Measurements from ENCODE around the gene E2F6.
"Not testable (repeated sequence)": the region's sequence is repeated elsewhere in the genome, so short reads cannot be mapped to it uniquely, and the experiment has no call there.

Gene E2F6

GRCh38 chr2:11407413-11407812 is 58.5 kb downstream of the E2F6 start:
- no peaks in the 10 kb centered on the region for H3K27me3 ChIP-seq (replicated peaks; ENCODE audit: control insufficient read depth, insufficient read depth, low read length, poor library complexity, severe bottlenecking)
- no peaks in the 10 kb centered on the region for H3K9me3 ChIP-seq (ENCODE audit: control insufficient read depth, low read length)
- H3K4me1 ChIP-seq (ENCODE audit: control insufficient read depth, insufficient read depth, low read length, poor library complexity, severe bottlenecking) = no peaks in the 10 kb centered on the region
- H3K36me3 ChIP-seq (ENCODE audit: control insufficient read depth, insufficient read depth, low read length) = no peaks in the 10 kb centered on the region
- no peak overlapping the region for H3K27ac ChIP-seq (ENCODE audit: insufficient read depth, low read length, poor library complexity, severe bottlenecking)
- DNase-seq = no peak
- no peak overlapping the region for H3K4me3 ChIP-seq (ENCODE audit: insufficient read depth, low read depth, low read length, poor library complexity, severe bottlenecking)

- H3K27ac ChIP-seq (ENCODE audit: insufficient read depth, low read length, poor library complexity, severe bottlenecking) = no peak overlapping the region
- H3K4me1 ChIP-seq (ENCODE audit: control insufficient read depth, insufficient read depth, low read length, poor library complexity, severe bottlenecking) = no peaks in the 10 kb centered on the region
Observed at GRCh38 chr2:11406958-11407381, 59.0 kb downstream of the E2F6 start.

GRCh38 chr2:11406267-11406957 is 59.5 kb downstream of the E2F6 start:
- no peak overlapping the region for H3K27ac ChIP-seq (ENCODE audit: insufficient read depth, low read length, poor library complexity, severe bottlenecking)
- H3K36me3 ChIP-seq (ENCODE audit: control insufficient read depth, insufficient read depth, low read length) = no peaks in the 10 kb centered on the region
- no peaks in the 10 kb centered on the region for H3K9me3 ChIP-seq (ENCODE audit: control insufficient read depth, low read length)
- no peaks in the 10 kb centered on the region for H3K27me3 ChIP-seq (replicated peaks; ENCODE audit: control insufficient read depth, insufficient read depth, low read length, poor library complexity, severe bottlenecking)
- DNase-seq = no peak
- H3K4me3 ChIP-seq (ENCODE audit: insufficient read depth, low read depth, low read length, poor library complexity, severe bottlenecking) = no peak overlapping the region
- H3K4me1 ChIP-seq (ENCODE audit: control insufficient read depth, insufficient read depth, low read length, poor library complexity, severe bottlenecking) = no peaks in the 10 kb centered on the region

More at GRCh38 chr2:11406958-11407381, 59.0 kb downstream of the E2F6 start:
- no peak for DNase-seq
- Histone ChIP-seq H3K9me3 (ENCODE audit: control insufficient read depth, low read length) (no peaks in the 10 kb centered on the region), H3K36me3 (ENCODE audit: control insufficient read depth, insufficient read depth, low read length) (no peaks in the 10 kb centered on the region), H3K27me3 (replicated peaks; ENCODE audit: control insufficient read depth, insufficient read depth, low read length, poor library complexity, severe bottlenecking) (no peaks in the 10 kb centered on the region), H3K4me3 (ENCODE audit: insufficient read depth, low read depth, low read length, poor library complexity, severe bottlenecking) (no peak overlapping the region)

DNA sequence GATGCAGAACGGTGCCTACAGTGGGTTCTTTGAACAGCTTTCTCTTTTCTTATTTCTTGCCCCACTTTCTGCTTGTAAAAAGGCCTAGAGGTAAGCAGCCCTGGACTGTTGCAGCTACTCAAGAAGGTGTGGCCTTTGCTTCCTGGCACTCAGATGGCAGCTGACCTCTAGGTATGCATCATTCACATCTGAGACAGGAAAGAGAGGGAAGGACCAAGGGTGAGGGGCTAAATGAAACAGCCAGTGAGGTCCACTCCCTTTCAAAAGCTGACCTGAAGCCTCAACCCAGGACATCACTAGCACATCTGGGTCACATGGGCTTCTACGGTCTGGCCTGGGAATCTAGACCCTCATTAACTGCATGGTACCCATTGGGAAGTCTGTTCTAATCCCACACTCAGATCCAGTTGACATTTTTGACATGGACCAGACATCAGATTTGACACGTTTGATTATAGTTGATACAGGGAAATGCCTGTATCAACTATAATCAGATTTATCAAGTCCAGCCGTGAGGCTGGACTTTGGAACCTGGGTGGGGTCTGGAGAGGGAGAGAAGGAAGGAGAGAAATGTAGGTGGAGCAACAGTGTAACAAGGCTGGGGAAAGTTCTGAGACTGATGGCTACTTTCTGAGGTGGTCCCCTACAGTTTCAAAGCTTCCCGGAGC is 60.2 kb downstream of the E2F6 start:
- Histone ChIP-seq H3K4me1 (ENCODE audit: control insufficient read depth, insufficient read depth, low read length, poor library complexity, severe bottlenecking) (no peaks in the 10 kb centered on the region), H3K9me3 (ENCODE audit: control insufficient read depth, low read length) (no peaks in the 10 kb centered on the region), H3K27ac (ENCODE audit: insufficient read depth, low read length, poor library complexity, severe bottlenecking) (no peak overlapping the region), H3K27me3 (replicated peaks; ENCODE audit: control insufficient read depth, insufficient read depth, low read length, poor library complexity, severe bottlenecking) (no peaks in the 10 kb centered on the region), H3K4me3 (ENCODE audit: insufficient read depth, low read depth, low read length, poor library complexity, severe bottlenecking) (no peak overlapping the region), H3K36me3 (ENCODE audit: control insufficient read depth, insufficient read depth, low read length) (no peaks in the 10 kb centered on the region)
- no peak for DNase-seq

- H3K36me3 ChIP-seq (ENCODE audit: control insufficient read depth, insufficient read depth, low read length); H3K27ac ChIP-seq (ENCODE audit: insufficient read depth, low read length, poor library complexity, severe bottlenecking); H3K4me3 ChIP-seq (ENCODE audit: insufficient read depth, low read depth, low read length, poor library complexity, severe bottlenecking); H3K9me3 ChIP-seq (ENCODE audit: control insufficient read depth, low read length); H3K27me3 ChIP-seq (replicated peaks; ENCODE audit: control insufficient read depth, insufficient read depth, low read length, poor library complexity, severe bottlenecking); H3K4me1 ChIP-seq (ENCODE audit: control insufficient read depth, insufficient read depth, low read length, poor library complexity, severe bottlenecking); DNase-seq: not testable (repeated sequence)
Observed at GRCh38 chr2:11405074-11405406, 60.9 kb downstream of the E2F6 start.

GRCh38 chr2:11404376-11405073 is 61.4 kb downstream of the E2F6 start:
- Histone ChIP-seq H3K27me3 (replicated peaks; ENCODE audit: control insufficient read depth, insufficient read depth, low read length, poor library complexity, severe bottlenecking) (no peaks in the 10 kb centered on the region), H3K4me3 (ENCODE audit: insufficient read depth, low read depth, low read length, poor library complexity, severe bottlenecking) (no peak overlapping the region), H3K36me3 (ENCODE audit: control insufficient read depth, insufficient read depth, low read length) (no peaks in the 10 kb centered on the region), H3K27ac (ENCODE audit: insufficient read depth, low read length, poor library complexity, severe bottlenecking) (no peak overlapping the region), H3K9me3 (ENCODE audit: control insufficient read depth, low read length) (no peaks in the 10 kb centered on the region), H3K4me1 (ENCODE audit: control insufficient read depth, insufficient read depth, low read length, poor library complexity, severe bottlenecking) (no peaks in the 10 kb centered on the region)
- DNase-seq = no peak

DNA sequence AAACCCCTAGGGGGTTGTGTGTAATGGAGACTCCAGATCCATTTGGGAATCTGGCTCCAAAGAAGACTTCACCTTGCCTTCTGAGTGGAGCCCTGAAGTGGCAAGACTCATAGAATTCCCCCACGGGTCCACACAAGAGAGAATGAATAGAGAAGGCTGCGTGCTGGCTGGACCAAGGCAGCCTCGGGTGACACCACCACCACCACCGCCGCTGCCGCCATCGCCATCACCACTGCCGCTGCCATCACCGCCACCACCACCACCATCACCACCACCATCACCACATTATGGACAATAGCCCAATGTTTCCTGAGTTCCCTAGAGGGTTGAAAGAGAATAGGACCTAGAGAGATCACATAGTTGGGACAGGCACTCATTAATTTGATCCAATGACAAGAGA is 63.5 kb downstream of the E2F6 start:
- Histone ChIP-seq H3K36me3 (ENCODE audit: control insufficient read depth, insufficient read depth, low read length) (no peaks in the 10 kb centered on the region), H3K4me1 (ENCODE audit: control insufficient read depth, insufficient read depth, low read length, poor library complexity, severe bottlenecking) (no peaks in the 10 kb centered on the region), H3K9me3 (ENCODE audit: control insufficient read depth, low read length) (no peaks in the 10 kb centered on the region), H3K4me3 (ENCODE audit: insufficient read depth, low read depth, low read length, poor library complexity, severe bottlenecking) (no peak overlapping the region), H3K27me3 (replicated peaks; ENCODE audit: control insufficient read depth, insufficient read depth, low read length, poor library complexity, severe bottlenecking) (no peaks in the 10 kb centered on the region), H3K27ac (ENCODE audit: insufficient read depth, low read length, poor library complexity, severe bottlenecking) (no peak overlapping the region)
- DNase-seq = no peak

DNA sequence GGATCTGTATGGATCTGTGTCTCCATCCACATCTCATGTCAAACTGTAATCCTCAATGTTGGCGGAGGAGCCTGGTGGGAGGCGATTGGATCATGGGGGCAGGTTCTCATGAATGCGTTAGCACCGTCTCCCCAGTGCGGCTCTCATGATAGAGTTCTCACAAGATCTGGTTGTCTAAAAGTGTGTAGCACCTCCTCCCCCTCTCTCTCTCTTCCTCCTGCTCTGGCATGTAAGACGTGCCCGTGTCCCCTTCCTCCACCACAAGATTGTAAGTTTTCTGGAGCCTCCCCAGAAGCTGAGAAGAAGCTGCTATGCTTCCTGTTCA is 66.6 kb downstream of the E2F6 start:
- Histone ChIP-seq H3K36me3 (ENCODE audit: control insufficient read depth, insufficient read depth, low read length) (no peaks in the 10 kb centered on the region), H3K27me3 (replicated peaks; ENCODE audit: control insufficient read depth, insufficient read depth, low read length, poor library complexity, severe bottlenecking) (no peaks in the 10 kb centered on the region), H3K4me3 (ENCODE audit: insufficient read depth, low read depth, low read length, poor library complexity, severe bottlenecking) (no peak overlapping the region), H3K27ac (ENCODE audit: insufficient read depth, low read length, poor library complexity, severe bottlenecking) (no peak overlapping the region), H3K4me1 (ENCODE audit: control insufficient read depth, insufficient read depth, low read length, poor library complexity, severe bottlenecking) (no peaks in the 10 kb centered on the region), H3K9me3 (ENCODE audit: control insufficient read depth, low read length) (no peaks in the 10 kb centered on the region)
- DNase-seq = no peak

GRCh38 chr2:11398750-11399437 is 67.1 kb downstream of the E2F6 start:
- H3K27me3 ChIP-seq (replicated peaks; ENCODE audit: control insufficient read depth, insufficient read depth, low read length, poor library complexity, severe bottlenecking) = no peaks in the 10 kb centered on the region
- no peak for DNase-seq
- H3K4me1 ChIP-seq (ENCODE audit: control insufficient read depth, insufficient read depth, low read length, poor library complexity, severe bottlenecking) = no peaks in the 10 kb centered on the region
- no peaks in the 10 kb centered on the region for H3K36me3 ChIP-seq (ENCODE audit: control insufficient read depth, insufficient read depth, low read length)
- no peaks in the 10 kb centered on the region for H3K9me3 ChIP-seq (ENCODE audit: control insufficient read depth, low read length)
- no peak overlapping the region for H3K27ac ChIP-seq (ENCODE audit: insufficient read depth, low read length, poor library complexity, severe bottlenecking)
- no peak overlapping the region for H3K4me3 ChIP-seq (ENCODE audit: insufficient read depth, low read depth, low read length, poor library complexity, severe bottlenecking)

DNA sequence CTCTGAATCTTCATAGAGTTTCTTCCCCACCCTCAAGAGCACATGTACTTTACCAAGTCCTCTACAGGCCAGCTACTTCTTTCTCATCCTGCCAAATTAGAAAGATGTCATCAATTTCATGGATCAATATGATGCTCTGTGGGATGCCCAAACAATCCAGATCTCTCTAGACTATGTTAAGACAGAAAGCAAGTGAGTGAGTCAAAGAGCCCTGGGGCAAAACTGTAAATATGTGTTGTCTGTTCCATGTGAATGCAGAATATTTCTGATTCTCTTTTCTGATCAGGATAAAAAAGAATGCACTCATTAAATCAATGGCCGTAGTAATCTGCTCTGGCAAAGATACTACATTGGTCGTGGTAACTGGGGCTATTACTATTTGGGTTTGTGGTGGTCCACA is 68.4 kb downstream of the E2F6 start:
- H3K4me3 ChIP-seq (ENCODE audit: insufficient read depth, low read depth, low read length, poor library complexity, severe bottlenecking) = no peak overlapping the region
- no peaks in the 10 kb centered on the region for H3K36me3 ChIP-seq (ENCODE audit: control insufficient read depth, insufficient read depth, low read length)
- DNase-seq = no peak
- no peaks in the 10 kb centered on the region for H3K27me3 ChIP-seq (replicated peaks; ENCODE audit: control insufficient read depth, insufficient read depth, low read length, poor library complexity, severe bottlenecking)
- H3K4me1 ChIP-seq (ENCODE audit: control insufficient read depth, insufficient read depth, low read length, poor library complexity, severe bottlenecking) = no peaks in the 10 kb centered on the region
- no peaks in the 10 kb centered on the region for H3K9me3 ChIP-seq (ENCODE audit: control insufficient read depth, low read length)
- H3K27ac ChIP-seq (ENCODE audit: insufficient read depth, low read length, poor library complexity, severe bottlenecking) = no peak overlapping the region
